WTC11 (cell line): ENCODE data around the gene DNALI1. TPM values are rescaled to one million over a fixed set of nuclear protein-coding genes. Genes with fewer than 3 reads are reported as not detected.
A peak's percentile ranks its signal among the peaks of the same experiment; 100 is the strongest.

Experiments used
- ATAC-seq: fragments of 200-7000 bp; cut with Tn5 transposase; 2 replicates; pipeline ENCODE4 v1.10.0; 2021; ENCODE audit warnings: mild to moderate bottlenecking, moderate library complexity
- CTCF ChIA-PET: fragments of 300-600 bp; sonication (Branson Sonifier 250); formaldehyde crosslinking; loops from one replicate; lab custom pipeline; 2021; ENCODE audit warnings: antibody characterized with exemption; lab: Charles Lee
- POLR2A ChIA-PET: fragments of 350-600 bp; sonication (Branson Sonifier 250); formaldehyde crosslinking; loops from one replicate; lab custom pipeline; 2021; ENCODE audit warnings: antibody characterized with exemption; lab: Charles Lee
- DNase-seq: peaks from one replicate; pipeline ENCODE4 v3.0.0; 2021; ENCODE audit warnings: low spot score
- H3K27ac Mint-ChIP-seq: 2 replicates; pipeline ENCODE4 v1.8.0; 2021; ENCODE audit warnings: mixed read lengths
- H3K27me3 Mint-ChIP-seq: 2 replicates; pipeline ENCODE4 v1.8.0; 2021; ENCODE audit warnings: low read depth, mild to moderate bottlenecking, moderate library complexity, mixed read lengths
- H3K36me3 Mint-ChIP-seq: 2 replicates; pipeline ENCODE4 v1.8.0; 2021; ENCODE audit warnings: mixed read lengths
- H3K4me1 Mint-ChIP-seq: 2 replicates; pipeline ENCODE4 v1.8.0; 2022; ENCODE audit warnings: mixed read lengths
- H3K4me3 Mint-ChIP-seq: 2 replicates; pipeline ENCODE4 v1.8.0; 2021; ENCODE audit warnings: mild to moderate bottlenecking, moderate library complexity, mixed read lengths
- H3K9me3 Mint-ChIP-seq: 2 replicates; pipeline ENCODE4 v1.8.0; 2021; ENCODE audit warnings: mixed read lengths
- AR ChIP-seq: fragments of 250-450 bp; sonication (Bioruptor Pico); IDR thresholded peaks from 2 replicates; pipeline ENCODE4 v1.9.0; 2021; ENCODE audit warnings: mild to moderate bottlenecking
- ATF2 ChIP-seq: sonication (generic); formaldehyde crosslinking; IDR thresholded peaks from 2 replicates; pipeline ENCODE4 v1.8.1; 2022; ENCODE audit warnings: low read depth, missing genetic modification reagents, borderline replicate concordance
- ATF3 ChIP-seq: sonication (generic); formaldehyde crosslinking; conservative IDR thresholded peaks from 2 replicates; pipeline ENCODE4 v1.8.1; 2022; ENCODE audit warnings: mild to moderate bottlenecking, missing genetic modification reagents
- CREB1 ChIP-seq: sonication (generic); formaldehyde crosslinking; IDR thresholded peaks from 2 replicates; pipeline ENCODE4 v1.8.0; 2023; ENCODE audit warnings: mild to moderate bottlenecking, missing genetic modification reagents
- EMX1 ChIP-seq: fragments of 250-450 bp; sonication (Bioruptor Pico); IDR thresholded peaks from 2 replicates; pipeline ENCODE4 v1.8.0; 2021; ENCODE audit warnings: mild to moderate bottlenecking
- ESRRA ChIP-seq: sonication (generic); formaldehyde crosslinking; IDR thresholded peaks from 2 replicates; pipeline ENCODE4 v1.8.1; 2022; ENCODE audit warnings: mild to moderate bottlenecking, missing genetic modification reagents, borderline replicate concordance
- FOXK1 ChIP-seq: sonication (generic); formaldehyde crosslinking; IDR thresholded peaks from 2 replicates; pipeline ENCODE4 v1.8.0; 2022; ENCODE audit warnings: mild to moderate bottlenecking, moderate library complexity, missing genetic modification reagents
- GABPB1 ChIP-seq: sonication (generic); formaldehyde crosslinking; IDR thresholded peaks from 2 replicates; pipeline ENCODE4 v1.8.1; 2023; ENCODE audit warnings: mild to moderate bottlenecking, missing genetic modification reagents
- JUN ChIP-seq: sonication (generic); formaldehyde crosslinking; IDR thresholded peaks from 2 replicates; pipeline ENCODE4 v1.8.0; 2023; ENCODE audit warnings: mild to moderate bottlenecking, missing genetic modification reagents
- KAT7 ChIP-seq: sonication (generic); formaldehyde crosslinking; IDR thresholded peaks from 2 replicates; pipeline ENCODE4 v1.8.1; 2023; ENCODE audit warnings: missing genetic modification reagents, mild to moderate bottlenecking, borderline replicate concordance
- MLX ChIP-seq: sonication (generic); formaldehyde crosslinking; IDR thresholded peaks from 2 replicates; pipeline ENCODE4 v1.8.1; 2023; ENCODE audit warnings: mild to moderate bottlenecking, missing genetic modification reagents, moderate library complexity
- MYBL2 ChIP-seq: sonication (generic); formaldehyde crosslinking; IDR thresholded peaks from 2 replicates; pipeline ENCODE4 v1.8.1; 2023; ENCODE audit warnings: mild to moderate bottlenecking, moderate library complexity, missing genetic modification reagents
- NFATC4 ChIP-seq: fragments of 250-450 bp; sonication (Bioruptor Pico); IDR thresholded peaks from 2 replicates; pipeline ENCODE4 v1.9.0; 2021; ENCODE audit warnings: mild to moderate bottlenecking
- NR1H2 ChIP-seq: sonication (generic); formaldehyde crosslinking; IDR thresholded peaks from 2 replicates; pipeline ENCODE4 v1.9.0; 2021; ENCODE audit warnings: mild to moderate bottlenecking, moderate library complexity, missing genetic modification reagents
- NR3C1 ChIP-seq: sonication (generic); formaldehyde crosslinking; conservative IDR thresholded peaks from 2 replicates; pipeline ENCODE4 v1.8.1; 2023; ENCODE audit warnings: low read depth, mild to moderate bottlenecking, missing genetic modification reagents
- OVOL2 ChIP-seq: fragments of 250-450 bp; sonication (Bioruptor Pico); IDR thresholded peaks from 2 replicates; pipeline ENCODE4 v1.9.0; 2021; ENCODE audit warnings: mild to moderate bottlenecking, borderline replicate concordance
- RORB ChIP-seq: fragments of 250-450 bp; sonication (Bioruptor Pico); IDR thresholded peaks from 2 replicates; pipeline ENCODE4 v1.9.0; 2021; ENCODE audit warnings: mild to moderate bottlenecking
- STAT6 ChIP-seq: sonication (generic); formaldehyde crosslinking; conservative IDR thresholded peaks from 2 replicates; pipeline ENCODE4 v1.8.1; 2023; ENCODE audit warnings: mild to moderate bottlenecking, low read depth, missing genetic modification reagents, moderate library complexity
- TEAD1 ChIP-seq: sonication (generic); formaldehyde crosslinking; IDR thresholded peaks from 2 replicates; pipeline ENCODE4 v1.8.0; 2022; ENCODE audit warnings: mild to moderate bottlenecking, missing genetic modification reagents
- TEAD4 ChIP-seq: sonication (generic); formaldehyde crosslinking; IDR thresholded peaks from 2 replicates; pipeline ENCODE4 v1.8.0; 2022; ENCODE audit warnings: mild to moderate bottlenecking, missing genetic modification reagents
- TP53 ChIP-seq: sonication (generic); formaldehyde crosslinking; IDR thresholded peaks from 2 replicates; pipeline ENCODE4 v1.8.1; 2023; ENCODE audit warnings: mild to moderate bottlenecking, missing genetic modification reagents
- ZBTB21 ChIP-seq: sonication (generic); formaldehyde crosslinking; IDR thresholded peaks from 2 replicates; pipeline ENCODE4 v1.8.1; 2023; ENCODE audit warnings: mild to moderate bottlenecking, missing genetic modification reagents, borderline replicate concordance
- ZBTB43 ChIP-seq: sonication (generic); formaldehyde crosslinking; IDR thresholded peaks from 2 replicates; pipeline ENCODE4 v1.8.1; 2023; ENCODE audit warnings: mild to moderate bottlenecking, missing genetic modification reagents
- ZNF121 ChIP-seq: sonication (generic); formaldehyde crosslinking; IDR thresholded peaks from 2 replicates; pipeline ENCODE4 v1.8.0; 2023; ENCODE audit warnings: missing genetic modification reagents
- ZNF232 ChIP-seq: sonication (generic); formaldehyde crosslinking; IDR thresholded peaks from 2 replicates; pipeline ENCODE4 v1.8.0; 2022; ENCODE audit warnings: mild to moderate bottlenecking, missing genetic modification reagents
- ZNF317 ChIP-seq: sonication (generic); formaldehyde crosslinking; IDR thresholded peaks from 2 replicates; pipeline ENCODE4 v1.8.1; 2023; ENCODE audit warnings: low read depth, mild to moderate bottlenecking, moderate library complexity, missing genetic modification reagents, borderline replicate concordance
- ZNF512 ChIP-seq: sonication (generic); formaldehyde crosslinking; IDR thresholded peaks from 2 replicates; pipeline ENCODE4 v1.8.1; 2022; ENCODE audit warnings: missing genetic modification reagents, borderline replicate concordance
- ZNF671 ChIP-seq: fragments of 250-450 bp; sonication (Bioruptor Pico); IDR thresholded peaks from 2 replicates; pipeline ENCODE4 v1.8.0; 2021; ENCODE audit warnings: mild to moderate bottlenecking
- total RNA-seq: library from RNA; stranded (reverse); gene quantifications from 3 replicates; pipeline ENCODE4 v1.2.3, GENCODE V29; 2021

DNALI1 gene
- total RNA-seq, 1 experiment from 2014 or later, result 10.5 TPM

GRCh38 chr1:37595440-37596181 lies 38.9 kb downstream of the DNALI1 start, which contains the start of gene GNL2:
TSS of gene GNL2 (minus strand) at chr1:37595937. CDS start at chr1:37595822, 115 bp downstream.
- Mint-ChIP-seq H3K27ac (peak within 1 kb of the TSS; percentile 99), H3K36me3 (peaks cover 31% of the 10 kb centered on the region), H3K27me3 (peaks cover 10% of the 10 kb centered on the region), H3K9me3 (no peaks in the 10 kb centered on the region), H3K4me1 (peaks cover 15% of the 10 kb centered on the region), H3K4me3 (peak within 1 kb of the TSS; percentile 99)
- ChIA-PET CTCF (interaction anchor here (0.6 to 2.2 kb wide), 11 partner anchors 8 to 264 kb away, joined by 3 to 18 read pairs (median 5); partner anchors contain the start of genes CDCA8 and MEAF6), POLR2A (interaction anchor here (1.4 kb wide), 1 partner anchor 95 kb away, joined by 3 read pairs; a partner anchor contains a TSS)
- DNase-seq (peak; percentile 98), ATAC-seq (peak; percentile 99)
- no peak for TF ChIP-seq ESRRA (CRISPR knock-in tag)
- TF ChIP-seq RORB, result no peak
- TF ChIP-seq ATF2 (CRISPR knock-in tag), result no peak
- no peak for TF ChIP-seq ZNF512 (CRISPR knock-in tag)
- no peak for TF ChIP-seq EMX1 (CRISPR knock-in tag)
- TF ChIP-seq ZNF317, result no peak
- TF ChIP-seq ZBTB21, result no peak
- TF ChIP-seq ZNF121 (CRISPR knock-in tag), result no peak
- no peak for TF ChIP-seq AR (CRISPR knock-in tag)
- TF ChIP-seq TEAD1 (CRISPR knock-in tag), result no peak
- TF ChIP-seq ZBTB43, result no peak
- no peak for TF ChIP-seq TEAD4 (CRISPR knock-in tag)
- peak; percentile 71; the same call in 1 of the 2 replicates for TF ChIP-seq CREB1 (CRISPR knock-in tag)
- no peak for TF ChIP-seq MYBL2 (CRISPR knock-in tag)
- no peak for TF ChIP-seq NR3C1 (CRISPR knock-in tag)
- no peak for TF ChIP-seq STAT6
- no peak for TF ChIP-seq TP53 (CRISPR knock-in tag)
- TF ChIP-seq OVOL2 (CRISPR knock-in tag), result no peak
- TF ChIP-seq NR1H2 (CRISPR knock-in tag), result no peak
- TF ChIP-seq MLX, result no peak
- TF ChIP-seq ZNF232 (CRISPR knock-in tag), result no peak
- TF ChIP-seq FOXK1, result peak; percentile 88
- no peak for TF ChIP-seq KAT7 (CRISPR knock-in tag)
- TF ChIP-seq NFATC4 (CRISPR knock-in tag), result no peak
- peak; percentile 77 for TF ChIP-seq GABPB1 (CRISPR knock-in tag)
- TF ChIP-seq ATF3 (CRISPR knock-in tag), result no peak
- no peak for TF ChIP-seq JUN (CRISPR knock-in tag)
- TF ChIP-seq ZNF671 (CRISPR knock-in tag), result no peak
